HG03575 (cell line): ENCODE data around the gene PIAS2.
"Not testable (repeated sequence)": the region's sequence is repeated elsewhere in the genome, so short reads cannot be mapped to it uniquely, and the experiment has no call there.

ENCODE experiments used
- ATAC-seq: cut with Tn5 transposase; IDR thresholded peaks from one replicate; pipeline ENCODE4 v1.9.1; 2021; ENCODE audit not compliant: unreplicated experiment, insufficient number of reproducible peaks, low FRiP score; ENCODE audit errors: extremely low read depth

The PIAS2 gene, protein sequence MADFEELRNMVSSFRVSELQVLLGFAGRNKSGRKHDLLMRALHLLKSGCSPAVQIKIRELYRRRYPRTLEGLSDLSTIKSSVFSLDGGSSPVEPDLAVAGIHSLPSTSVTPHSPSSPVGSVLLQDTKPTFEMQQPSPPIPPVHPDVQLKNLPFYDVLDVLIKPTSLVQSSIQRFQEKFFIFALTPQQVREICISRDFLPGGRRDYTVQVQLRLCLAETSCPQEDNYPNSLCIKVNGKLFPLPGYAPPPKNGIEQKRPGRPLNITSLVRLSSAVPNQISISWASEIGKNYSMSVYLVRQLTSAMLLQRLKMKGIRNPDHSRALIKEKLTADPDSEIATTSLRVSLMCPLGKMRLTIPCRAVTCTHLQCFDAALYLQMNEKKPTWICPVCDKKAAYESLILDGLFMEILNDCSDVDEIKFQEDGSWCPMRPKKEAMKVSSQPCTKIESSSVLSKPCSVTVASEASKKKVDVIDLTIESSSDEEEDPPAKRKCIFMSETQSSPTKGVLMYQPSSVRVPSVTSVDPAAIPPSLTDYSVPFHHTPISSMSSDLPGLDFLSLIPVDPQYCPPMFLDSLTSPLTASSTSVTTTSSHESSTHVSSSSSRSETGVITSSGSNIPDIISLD

DNA sequence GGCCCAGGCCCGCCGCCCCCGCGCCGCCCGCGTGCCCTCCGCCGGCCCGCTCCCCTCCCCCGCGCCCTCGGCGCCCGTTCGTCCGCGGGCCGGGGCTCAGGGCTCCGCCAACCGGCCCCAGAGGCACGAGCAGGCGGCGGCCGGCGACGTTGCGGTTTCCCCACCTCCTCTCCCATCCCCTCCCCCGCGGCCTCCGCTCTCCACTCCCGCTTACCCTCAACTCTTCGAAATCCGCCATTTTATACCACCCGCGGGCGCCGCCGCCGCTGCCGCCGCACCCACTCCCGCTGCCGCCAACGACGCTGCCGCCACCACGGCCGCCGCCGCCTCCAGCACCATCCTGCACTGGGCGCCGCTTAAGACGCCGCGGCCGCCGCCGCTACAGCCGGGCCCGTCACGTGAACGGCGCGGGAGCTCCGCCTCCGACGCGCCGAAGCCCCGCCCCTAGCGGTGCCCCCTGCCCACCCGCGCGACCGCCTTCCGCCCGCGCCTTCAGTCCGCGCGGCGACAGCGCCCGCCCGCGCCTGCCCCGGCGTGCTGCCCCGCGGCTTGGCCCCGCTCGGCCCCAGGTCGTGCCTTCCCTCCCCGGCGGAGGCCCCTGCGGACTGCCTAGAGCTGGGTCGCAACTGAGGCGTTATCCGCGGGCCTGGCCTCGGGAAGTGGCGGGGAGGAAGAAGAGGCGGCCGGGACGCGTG lies at the start of gene PIAS2, which contains the start of gene KATNAL2:
PIAS2 (minus strand) TSS at position 400 of the 695 bp plus-strand sequence; CDS start at position 238, 162 bp downstream.
KATNAL2 (plus strand) TSS at position 495 of the 695 bp plus-strand sequence. CDS start 29,271 bp downstream, outside the sequence.
- ATAC-seq = no peak

DNA sequence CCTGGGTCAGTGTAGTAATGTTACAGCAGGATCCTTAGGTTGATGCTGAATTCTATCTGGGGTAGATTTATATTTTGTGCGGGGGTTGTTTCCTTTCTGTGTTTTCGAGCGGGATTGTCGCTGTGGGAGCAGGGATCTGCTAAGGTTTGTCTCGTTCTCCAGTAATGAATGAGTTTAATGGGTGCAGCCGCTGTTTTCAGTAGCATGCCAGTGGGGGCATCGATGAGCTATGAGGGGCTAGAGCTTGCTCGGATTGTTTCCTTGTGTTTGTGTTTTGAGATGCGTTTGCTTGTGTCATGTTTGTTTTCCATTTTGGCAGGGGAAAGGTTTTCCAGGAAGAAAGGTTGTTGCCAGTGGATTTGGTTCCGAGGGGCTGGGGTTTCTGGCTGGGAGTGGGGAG lies 49.0 kb upstream of the PIAS2 start:
- ATAC-seq = not testable (repeated sequence)

DNA sequence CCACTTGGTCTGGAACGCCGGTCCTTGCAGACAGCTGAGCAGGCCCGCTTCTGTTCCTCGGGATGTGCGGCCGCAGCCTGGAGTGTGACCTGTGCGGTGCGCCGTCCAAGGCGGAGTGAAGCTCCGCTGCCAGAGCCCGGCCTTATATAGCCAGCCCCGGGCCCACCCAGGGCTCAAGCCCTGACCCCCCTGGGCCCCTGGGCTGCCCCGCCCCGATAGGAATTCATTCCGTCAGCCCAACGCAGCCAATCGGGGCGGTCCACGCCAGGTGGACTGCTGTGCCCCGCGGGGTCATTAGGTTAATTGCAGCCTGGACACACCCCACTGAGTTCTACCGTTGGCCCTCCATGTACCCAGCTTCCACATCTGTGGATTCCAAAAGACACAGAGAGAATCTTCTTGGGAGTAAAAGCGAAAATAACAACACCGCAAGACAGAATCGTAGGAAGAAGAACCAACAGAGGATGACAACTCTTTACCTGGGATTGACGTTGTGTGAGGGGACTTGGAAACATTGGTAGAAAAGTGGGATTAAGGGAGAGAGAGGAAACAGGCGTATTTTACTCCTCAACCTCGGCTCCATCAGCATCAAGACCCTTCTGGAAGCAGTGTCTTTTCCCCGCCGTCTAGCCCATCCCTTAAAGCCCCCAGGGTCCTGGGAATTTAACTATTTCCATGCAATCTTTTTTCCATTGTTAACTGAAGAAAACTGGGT lies 47.4 kb upstream of the PIAS2 start:
- ATAC-seq = not testable (repeated sequence)

DNA sequence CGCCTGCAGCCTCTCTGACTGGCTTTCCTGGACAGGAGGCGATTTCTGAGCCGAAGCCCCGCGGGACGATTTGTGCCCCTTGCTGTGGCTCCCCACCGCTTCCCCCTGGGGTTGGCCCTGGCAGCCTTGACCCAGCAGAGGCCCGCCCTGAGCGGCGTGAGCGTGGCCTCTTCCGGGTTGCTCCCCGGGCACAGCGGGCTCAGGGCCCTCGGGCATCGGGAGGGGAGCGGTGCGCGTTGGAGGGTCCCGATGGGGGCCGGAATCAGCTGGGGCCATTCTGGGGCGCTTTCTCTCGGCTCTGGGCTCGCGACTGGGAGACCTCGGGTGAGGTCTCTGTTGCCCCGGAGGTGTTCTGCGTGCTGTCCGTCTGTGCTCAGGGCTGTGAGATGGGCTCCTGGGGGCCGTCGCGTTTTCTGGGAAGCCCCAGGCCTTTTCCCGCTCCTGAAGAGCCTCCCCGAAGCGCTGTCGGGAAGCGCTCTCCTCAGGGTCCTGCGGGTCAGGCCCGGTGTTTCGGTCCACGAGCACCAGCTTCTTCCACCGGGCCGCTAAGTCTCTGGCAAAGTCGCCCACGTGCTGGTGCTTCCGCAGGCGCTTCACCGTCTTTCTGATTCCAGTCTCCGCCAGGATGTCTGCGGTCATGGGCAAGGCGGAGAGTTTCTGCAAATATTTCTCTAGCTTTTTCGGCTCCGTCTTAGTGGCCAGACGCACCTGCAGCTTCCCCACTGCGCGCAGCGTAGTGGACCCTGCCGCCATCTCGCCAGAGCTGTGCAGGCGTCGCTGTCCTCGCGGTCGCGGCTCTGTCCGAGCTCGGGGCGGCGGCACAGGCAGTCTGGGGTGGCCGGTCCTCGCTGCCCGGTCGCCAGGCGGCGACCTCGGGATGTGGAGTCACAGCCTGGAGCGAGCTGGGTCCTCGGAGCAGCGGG lies 46.6 kb upstream of the PIAS2 start:
- not testable (repeated sequence) for ATAC-seq

DNA sequence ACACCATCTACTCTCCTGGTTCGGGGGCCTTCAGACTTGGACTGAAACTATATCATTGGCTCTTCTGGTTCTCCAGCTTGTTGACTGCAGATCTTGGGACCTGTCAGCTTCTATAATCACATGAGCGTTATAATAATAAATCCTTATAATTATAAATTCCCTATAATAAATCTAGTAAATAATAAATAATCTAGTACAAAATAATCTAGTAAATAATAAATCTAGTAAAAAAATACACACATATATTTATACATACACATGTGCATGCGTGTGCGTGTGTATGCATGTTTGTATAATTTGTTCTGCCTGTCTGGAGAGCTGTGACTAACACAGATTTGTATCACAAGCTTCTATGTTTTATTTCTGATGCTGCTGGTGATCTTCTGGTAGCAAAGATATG lies 40.9 kb upstream of the PIAS2 start:
- ATAC-seq = no peak

DNA sequence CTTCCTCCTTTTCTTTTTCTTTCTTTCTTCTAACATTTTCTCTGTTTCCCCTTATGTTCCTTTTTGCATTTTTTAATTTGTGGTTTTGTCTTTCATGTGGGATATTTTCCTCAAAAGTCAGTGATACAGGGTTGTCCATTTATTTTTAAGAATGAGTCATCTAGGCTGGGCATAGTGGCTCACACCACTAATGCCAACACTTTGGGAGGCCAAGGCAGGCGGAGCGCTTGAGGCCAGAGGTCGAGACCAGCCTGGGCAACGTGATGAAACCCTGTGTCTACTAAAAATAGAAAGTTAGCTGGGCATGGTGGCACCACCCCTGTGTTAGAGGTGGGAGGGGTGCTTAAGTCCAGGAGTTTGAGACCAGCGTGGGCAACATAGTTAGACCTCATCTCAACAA lies 35.9 kb upstream of the PIAS2 start:
- no peak for ATAC-seq

DNA sequence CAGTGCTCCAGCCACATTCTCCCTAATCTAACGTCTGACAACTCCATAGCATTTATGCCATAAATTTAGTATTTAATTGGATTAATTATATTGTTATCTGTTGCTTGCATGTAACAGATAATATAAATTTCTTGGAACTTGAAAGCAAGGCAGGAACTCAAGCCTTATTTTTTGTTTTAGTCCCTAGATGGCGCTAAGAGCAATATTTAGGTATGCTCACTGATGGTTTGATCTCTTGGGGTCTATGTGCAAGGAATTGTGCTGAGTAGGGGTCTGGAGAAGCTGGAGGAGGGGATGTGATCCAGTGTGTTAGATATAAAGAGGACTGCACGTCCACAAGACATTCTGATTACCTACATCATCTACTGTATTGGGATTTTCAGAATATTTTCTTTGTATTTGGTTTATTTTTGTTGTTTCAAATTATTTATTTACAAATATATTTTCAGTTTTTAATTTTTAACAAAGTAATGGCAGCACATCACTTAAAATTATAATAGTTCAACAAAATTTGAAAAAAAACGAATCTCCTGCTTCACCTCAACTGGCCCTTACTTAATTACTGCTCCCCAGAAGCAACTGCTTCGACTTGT lies 32.9 kb upstream of the PIAS2 start:
- ATAC-seq = no peak

DNA sequence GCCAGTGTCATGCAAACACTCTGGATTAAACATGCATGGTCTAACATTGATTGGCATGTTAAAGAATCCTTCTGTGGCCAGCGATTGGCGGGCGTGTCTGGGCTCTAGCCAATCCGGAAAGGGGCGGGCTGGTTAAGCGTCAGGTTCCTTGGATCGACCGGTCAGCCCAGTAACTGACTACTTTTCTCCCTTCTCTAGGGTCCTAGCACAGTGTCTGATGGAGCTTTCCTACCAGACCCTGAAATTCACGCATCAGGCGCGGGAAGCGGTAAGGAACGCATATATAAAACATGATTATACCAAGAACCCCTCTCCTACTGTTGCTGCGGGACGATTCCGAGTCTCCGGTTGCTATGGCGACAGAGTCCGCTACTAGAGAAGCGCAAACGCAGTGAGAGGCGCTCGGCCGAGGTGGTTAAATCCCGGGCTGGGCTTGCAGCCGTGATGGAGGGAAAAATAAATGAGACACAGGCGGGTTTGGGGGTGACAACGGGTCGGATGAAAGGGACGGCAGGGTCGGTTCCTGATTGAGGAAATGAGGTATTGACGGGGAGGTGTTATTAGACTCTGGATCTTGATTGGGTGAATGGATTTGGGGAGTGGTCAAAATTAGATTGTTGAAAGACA lies 29.5 kb upstream of the PIAS2 start:
- peak; percentile 73 for ATAC-seq

DNA sequence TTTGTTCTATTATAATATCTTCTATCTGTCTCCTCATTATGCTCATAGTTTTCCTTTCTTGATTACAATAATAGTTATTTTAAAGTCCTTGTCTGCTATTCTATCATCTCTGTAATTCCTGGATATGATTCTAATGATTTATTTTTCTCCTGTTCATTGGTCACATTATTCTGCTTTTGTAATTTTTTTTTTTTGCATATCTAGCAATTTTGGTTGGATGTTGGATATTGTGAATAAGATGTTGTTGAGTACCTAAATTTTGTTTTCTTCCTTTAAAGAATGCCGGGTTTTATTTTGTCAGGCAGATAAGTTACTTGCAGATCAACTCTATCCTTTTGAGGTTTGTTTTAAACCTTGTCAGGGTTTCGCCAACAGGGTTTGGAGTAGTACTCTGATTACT lies 25.3 kb upstream of the PIAS2 start:
- ATAC-seq = no peak

DNA sequence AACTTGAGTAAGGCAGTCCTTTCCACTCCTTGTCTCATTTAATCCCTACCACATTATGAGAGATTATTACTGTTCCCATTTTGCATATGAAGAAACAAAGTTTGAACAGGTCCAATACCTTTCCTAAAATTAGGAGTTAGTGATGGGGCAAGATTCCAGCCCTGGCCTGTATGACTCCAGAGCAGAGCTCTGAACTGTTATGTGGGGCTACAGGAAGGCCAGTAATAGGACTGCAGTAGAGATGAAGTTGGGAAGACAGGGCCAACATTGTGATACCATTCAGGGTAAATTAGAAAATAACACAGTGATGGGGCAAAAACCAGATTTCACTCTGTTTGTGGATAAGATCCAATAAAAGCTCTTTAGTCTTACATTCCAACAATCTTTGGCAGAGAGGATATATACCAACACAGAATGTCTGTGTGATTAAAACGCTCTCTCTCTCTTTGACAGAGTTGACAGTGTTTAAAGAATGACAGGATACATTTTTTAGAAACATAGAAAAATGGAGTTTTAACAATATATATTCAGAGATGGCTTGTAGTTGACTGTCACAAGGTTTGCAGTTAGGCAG lies 22.8 kb upstream of the PIAS2 start:
- no peak for ATAC-seq

DNA sequence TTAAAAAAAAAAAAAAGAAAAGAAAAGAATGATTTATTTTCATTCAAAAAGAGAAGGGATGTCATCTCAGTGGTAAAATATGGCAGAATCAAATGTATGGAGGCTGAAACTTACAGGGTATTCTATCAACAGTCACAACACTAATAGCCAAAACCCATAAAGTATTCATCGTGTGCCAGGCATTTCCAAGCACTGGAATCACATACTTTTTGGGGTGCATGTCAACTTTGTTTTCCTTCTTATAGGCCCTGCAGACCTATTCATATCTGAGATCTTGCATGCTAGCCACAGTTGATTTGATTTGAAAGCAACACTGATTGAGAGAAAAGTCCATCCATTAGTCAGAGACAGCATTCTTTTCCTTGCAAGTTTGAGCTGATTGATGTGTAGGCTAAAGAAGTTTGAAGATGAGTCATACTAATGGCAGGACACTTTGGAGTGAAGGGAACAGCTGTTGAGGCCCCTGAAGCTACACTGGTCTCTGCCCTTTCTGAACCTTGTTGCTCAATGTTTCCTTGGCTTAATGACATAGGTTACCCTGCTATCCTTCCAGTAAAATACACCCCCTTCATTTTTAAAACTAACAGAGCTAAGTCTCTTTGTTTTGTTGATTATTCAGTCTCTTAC lies 22.1 kb upstream of the PIAS2 start:
- no peak for ATAC-seq

DNA sequence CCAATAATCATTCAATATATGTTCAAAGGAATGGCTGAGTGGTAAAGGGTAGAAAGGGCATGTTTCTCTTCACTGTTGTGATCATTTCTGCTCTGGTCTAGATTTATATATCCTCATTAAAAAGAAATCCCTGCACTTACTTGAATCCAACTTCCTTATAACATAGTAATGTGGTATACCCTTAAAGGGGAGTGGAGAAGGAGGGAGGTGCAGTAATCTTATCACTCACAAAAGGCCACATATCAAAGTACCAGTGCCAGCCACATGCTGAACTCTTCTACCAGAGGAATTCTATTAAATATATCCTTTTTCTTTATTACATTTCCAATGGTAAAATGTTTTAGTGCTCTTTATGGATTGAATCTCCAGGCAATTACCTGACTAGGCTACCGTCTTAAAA lies 3.3 kb upstream of the PIAS2 start:
- no peak for ATAC-seq

DNA sequence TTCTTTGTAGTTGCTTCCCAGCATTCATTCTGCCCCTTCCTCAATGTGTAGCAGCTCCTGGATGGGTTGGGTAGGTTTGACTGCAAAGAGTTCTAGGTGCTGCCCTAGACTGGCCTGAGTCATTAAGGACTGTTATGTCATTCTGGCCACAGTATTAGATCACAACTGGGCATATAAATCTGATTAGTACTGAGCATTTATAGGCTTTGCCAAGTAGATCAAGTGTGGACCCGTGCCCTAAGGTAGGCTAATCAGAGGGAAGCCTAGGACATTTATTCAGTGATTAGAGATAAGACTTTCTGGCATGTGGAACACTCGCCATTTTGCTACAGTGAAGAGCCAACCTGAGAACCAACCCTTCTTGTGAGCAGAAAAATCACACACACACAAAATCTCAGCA lies 2.8 kb upstream of the PIAS2 start:
- ATAC-seq = no peak

DNA sequence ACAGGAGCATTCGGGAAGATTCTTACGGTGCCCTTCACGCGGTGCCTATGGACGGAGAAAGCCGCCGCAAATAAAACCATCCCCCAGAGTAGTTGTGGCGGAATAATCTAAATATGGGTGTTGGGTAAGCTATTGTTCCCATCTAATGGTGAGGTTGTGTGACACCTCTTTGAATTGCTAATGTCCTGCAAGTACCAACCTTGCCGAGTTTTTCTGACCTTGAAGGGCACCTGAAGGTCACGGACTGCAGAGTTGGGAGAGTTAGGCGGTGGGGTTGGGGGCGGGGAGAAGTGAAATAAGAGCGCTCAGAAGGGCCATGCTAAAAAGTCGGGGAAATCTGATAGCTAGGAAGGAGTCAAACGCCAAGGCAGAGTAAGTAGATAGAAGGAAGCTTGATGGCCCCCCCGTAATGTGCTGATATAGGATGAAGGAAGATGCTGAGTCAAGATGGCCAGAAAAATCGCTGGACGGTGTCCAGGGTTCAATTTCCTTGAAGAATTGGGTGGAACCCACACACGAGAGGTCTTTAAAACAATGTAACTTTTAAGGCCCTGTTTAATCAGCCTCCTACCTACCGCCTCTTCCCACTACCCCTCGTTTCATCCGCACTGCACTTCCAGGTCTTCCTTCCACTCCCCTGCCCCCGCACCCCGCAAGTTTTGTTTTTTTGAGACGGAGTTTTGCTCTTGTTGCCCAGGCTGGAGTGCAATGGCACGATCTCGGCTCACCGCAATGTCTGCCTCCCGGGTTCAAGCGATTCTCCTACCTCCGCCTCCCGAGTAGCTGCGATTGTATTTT lies 695 bp upstream of the PIAS2 start:
- ATAC-seq = no peak

DNA sequence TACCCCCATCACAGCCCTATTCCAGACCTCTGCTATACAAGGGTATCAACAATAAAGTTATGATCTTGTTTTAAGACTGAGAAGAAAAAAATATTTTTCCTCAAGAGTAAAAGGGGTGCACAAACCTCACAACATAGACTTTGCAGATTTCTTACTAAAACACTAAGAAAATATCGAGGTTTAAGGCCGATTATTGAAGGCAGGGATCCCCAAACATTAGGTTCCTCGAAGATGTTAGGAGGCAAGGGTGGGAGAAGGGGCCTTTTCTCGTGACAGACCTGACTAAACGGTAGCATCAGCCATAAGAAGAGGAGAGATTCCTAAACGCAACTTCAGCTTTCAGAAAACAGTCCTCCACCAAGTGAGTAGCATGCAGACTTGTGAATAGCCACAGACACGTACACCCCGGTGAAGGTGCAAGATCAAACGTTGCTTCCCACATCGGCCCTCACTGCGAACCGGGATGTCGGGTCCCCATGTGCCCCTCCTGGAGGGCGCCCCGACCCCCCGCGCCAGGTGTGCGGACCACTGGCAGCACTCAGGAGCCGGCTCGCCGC lies 678 bp downstream of the PIAS2 start:
- no peak for ATAC-seq
